PC-3 (cell line): ENCODE data around the gene CATSPER4. TPM values are rescaled to one million over a fixed set of nuclear protein-coding genes. Genes with fewer than 3 reads are reported as not detected.

Experiments
- ATAC-seq: fragments of 200-7000 bp; cut with Tn5 transposase; 2 replicates; pipeline ENCODE4 v1.9.1; 2020; ENCODE audit warnings: mild to moderate bottlenecking, moderate library complexity
- BruUV-seq: library from RNA; stranded (reverse); fragments of 400-500 nt; replicated peaks from 2 replicates; lab custom pipeline; 2021; lab: Mats Ljungman, UMichigan
- CTCF ChIA-PET: fragments of 300-600 bp; sonication (Branson Sonifier 250); formaldehyde crosslinking; loops from one replicate; lab custom pipeline; 2022; ENCODE audit warnings: antibody characterized with exemption; lab: Charles Lee
- POLR2A ChIA-PET: fragments of 300-600 bp; sonication (Branson Sonifier 250); formaldehyde crosslinking; loops from one replicate; lab custom pipeline; 2022; ENCODE audit warnings: antibody characterized with exemption; ENCODE audit not compliant: unreplicated experiment; lab: Charles Lee
- DNase-seq: peaks from one replicate; pipeline ENCODE4 v3.0.0-alpha.2; 2015
- H2AFZ ChIP-seq: fragments of 300-600 bp; sonication (generic); 2 replicates; pipeline ENCODE4 v1.6.0; 2016; ENCODE audit warnings: antibody characterized with exemption, low read length
- H3F3A ChIP-seq: fragments of 300-600 bp; sonication (generic); one replicate; pipeline ENCODE4 v1.6.0; 2017; ENCODE audit warnings: antibody characterized with exemption, low read length, control low read depth, mild to moderate bottlenecking; ENCODE audit not compliant: unreplicated experiment
- H3K27ac ChIP-seq: fragments of 300-600 bp; sonication (generic); 2 replicates; pipeline ENCODE4 v1.5.1; 2016; ENCODE audit warnings: mild to moderate bottlenecking, low read length
- H3K27me3 ChIP-seq: fragments of 300-600 bp; sonication (generic); 2 replicates; pipeline ENCODE4 v1.6.1; 2016; ENCODE audit warnings: low read length, mixed read lengths
- H3K36me3 ChIP-seq: fragments of 300-600 bp; sonication (generic); 2 replicates; pipeline ENCODE4 v1.6.1; 2016; ENCODE audit warnings: low read depth, mixed run types, low read length, mixed read lengths
- H3K4me1 ChIP-seq: fragments of 300-600 bp; sonication (generic); 2 replicates; pipeline ENCODE4 v1.5.1; 2016; ENCODE audit warnings: low read length; ENCODE audit not compliant: insufficient read depth
- H3K4me2 ChIP-seq: fragments of 300-600 bp; sonication (generic); 2 replicates; pipeline ENCODE4 v1.6.0; 2016; ENCODE audit warnings: low read length
- H3K4me3 ChIP-seq: fragments of 300-600 bp; sonication (generic); 2 replicates; pipeline ENCODE4 v1.5.1; 2016; ENCODE audit warnings: mild to moderate bottlenecking, low read length, mixed read lengths
- H3K79me2 ChIP-seq: fragments of 300-600 bp; sonication (generic); 2 replicates; pipeline ENCODE4 v1.6.1; 2017; ENCODE audit warnings: low read length, mixed read lengths
- H3K9ac ChIP-seq: fragments of 300-600 bp; sonication (generic); 2 replicates; pipeline ENCODE4 v1.6.0; 2016; ENCODE audit warnings: mild to moderate bottlenecking, low read length
- H3K9me2 ChIP-seq: fragments of 300-600 bp; sonication (generic); replicated peaks from 2 replicates; pipeline ENCODE4 v1.6.1; 2016; ENCODE audit warnings: mixed run types, low read length, mixed read lengths
- H3K9me3 ChIP-seq: fragments of 300-600 bp; sonication (generic); 2 replicates; pipeline ENCODE4 v1.6.1; 2016; ENCODE audit warnings: low read length, mixed read lengths
- H4K20me1 ChIP-seq: fragments of 300-600 bp; sonication (generic); 2 replicates; pipeline ENCODE4 v1.6.1; 2016; ENCODE audit warnings: low read length, mixed read lengths
- CTCF ChIP-seq: fragments of 300-600 bp; sonication (generic); conservative IDR thresholded peaks from 2 replicates; pipeline ENCODE4 v1.5.1; 2017; ENCODE audit warnings: antibody characterized with exemption, low read depth, mild to moderate bottlenecking, low read length
- EZH2phosphoT487 ChIP-seq: fragments of 300-600 bp; sonication (generic); IDR thresholded peaks from 2 replicates; pipeline ENCODE4 v1.6.1; 2018; ENCODE audit warnings: mild to moderate bottlenecking, antibody characterized with exemption, low read length, borderline replicate concordance
- intact Hi-C: fragments of 100-400 bp; cut with micrococcal nuclease; formaldehyde crosslinking; loops from 2 replicates; pipeline ENCODE4 v1.9.0; 2023
- total RNA-seq: library from RNA; depleted of rRNA; stranded (reverse); fragments of >200 nt; gene quantifications from 2 replicates; pipeline ENCODE4 v1.2.3, GENCODE V29; 2014; rRNA removed

Gene CATSPER4
- total RNA-seq, 1 experiment from 2014 or later = not detected

DNA sequence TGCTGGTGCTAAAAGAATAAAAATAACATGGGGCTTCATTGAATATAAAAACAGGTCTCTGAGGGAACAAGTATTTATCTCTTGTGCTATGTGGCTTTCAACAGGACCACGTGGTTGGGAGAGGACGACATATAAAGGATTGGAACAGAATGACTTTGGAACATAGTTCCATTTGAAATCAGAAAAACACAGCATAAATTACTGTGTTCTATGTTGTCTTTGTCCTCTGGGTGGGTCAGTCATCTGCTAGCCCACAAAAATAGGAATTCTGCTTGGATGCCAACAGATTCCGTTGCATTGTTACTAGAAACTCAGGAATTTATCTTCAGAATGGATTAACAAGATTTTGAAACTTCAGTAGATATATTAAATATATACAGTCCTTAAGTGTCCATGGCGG, 49.5 kb downstream of the CATSPER4 start:
- ATAC-seq = no peak

More for the DNA sequence above, 49.5 kb downstream of the CATSPER4 start:
- H3K4me3 ChIP-seq = no peak overlapping the region
- no peak overlapping the region for H2AFZ ChIP-seq
- H3K9me3 ChIP-seq = no peaks in the 10 kb centered on the region
- no peak overlapping the region for H3K9ac ChIP-seq
- peaks cover 91% of the 10 kb centered on the region for H3K79me2 ChIP-seq
- BruUV-seq = no TSS peak
- no peaks in the 10 kb centered on the region for H3F3A ChIP-seq
- ChIA-PET CTCF (no interaction called here), POLR2A (no interaction called here)
- intact Hi-C loops = no loop called here
- H3K27me3 ChIP-seq = no peaks in the 10 kb centered on the region
- no peak for DNase-seq
- H3K27ac ChIP-seq = no peak overlapping the region
- H3K4me1 ChIP-seq = peaks cover 25% of the 10 kb centered on the region
- H4K20me1 ChIP-seq = peaks cover 7% of the 10 kb centered on the region
- peaks cover 27% of the 10 kb centered on the region; the same call in 1 of the 2 replicates for H3K36me3 ChIP-seq
- no peaks in the 10 kb centered on the region for H3K9me2 ChIP-seq
- H3K4me2 ChIP-seq = no peak overlapping the region
- TF ChIP-seq EZH2phosphoT487 (no peak), CTCF (no peak)

Other genes starting within 250 kb of the CATSPER4 start
- 7.4 and 9.0 TPM in 2 replicates for gene PAFAH2, start 192.5 kb upstream of the CATSPER4 start, total RNA-seq
- 0.26 TPM in 1 of 2 replicates, not detected in the other for gene EXTL1, start 168.8 kb upstream of the CATSPER4 start, total RNA-seq
- gene SLC30A2, start 144.5 kb upstream of the CATSPER4 start, total RNA-seq = 0.07 TPM in 1 of 2 replicates, not detected in the other
- gene TRIM63, start 123.0 kb upstream of the CATSPER4 start, total RNA-seq = not detected in 2 replicates
- gene PDIK1L, start 78.8 kb upstream of the CATSPER4 start, total RNA-seq = 4.1 and 5.2 TPM in 2 replicates
- gene FAM110D, start 31.5 kb upstream of the CATSPER4 start, total RNA-seq = not detected in 2 replicates
- gene C1orf232, start 21.6 kb upstream of the CATSPER4 start, total RNA-seq = not detected in 2 replicates
- 155 and 165 TPM in 2 replicates for gene ZNF593, start 20.7 kb upstream of the CATSPER4 start, total RNA-seq
- not detected in 2 replicates for gene ZNF593OS, start 18.8 kb upstream of the CATSPER4 start, total RNA-seq
- 32.1 and 34.5 TPM in 2 replicates for gene CNKSR1, start 13.1 kb upstream of the CATSPER4 start, total RNA-seq
- 30.6 and 30.8 TPM in 2 replicates for gene CEP85, start 43.6 kb downstream of the CATSPER4 start, total RNA-seq
- 181 and 193 TPM in 2 replicates for gene SH3BGRL3, start 89.5 kb downstream of the CATSPER4 start, total RNA-seq
- gene UBXN11, start 116.0 kb downstream of the CATSPER4 start, total RNA-seq = 19.4 and 24.6 TPM in 2 replicates
- gene CD52, start 127.4 kb downstream of the CATSPER4 start, total RNA-seq = not detected in 2 replicates
- gene CRYBG2, start 163.5 kb downstream of the CATSPER4 start, total RNA-seq = 15.3 and 16.1 TPM in 2 replicates
- gene ZNF683, start 182.1 kb downstream of the CATSPER4 start, total RNA-seq = not detected in 2 replicates
- not detected in 2 replicates for gene LIN28A, start 220.2 kb downstream of the CATSPER4 start, total RNA-seq
- 49.6 and 52.8 TPM in 2 replicates for gene DHDDS, start 241.7 kb downstream of the CATSPER4 start, total RNA-seq